ENCODE data around the gene PRKN.

Gene PRKN

DNA sequence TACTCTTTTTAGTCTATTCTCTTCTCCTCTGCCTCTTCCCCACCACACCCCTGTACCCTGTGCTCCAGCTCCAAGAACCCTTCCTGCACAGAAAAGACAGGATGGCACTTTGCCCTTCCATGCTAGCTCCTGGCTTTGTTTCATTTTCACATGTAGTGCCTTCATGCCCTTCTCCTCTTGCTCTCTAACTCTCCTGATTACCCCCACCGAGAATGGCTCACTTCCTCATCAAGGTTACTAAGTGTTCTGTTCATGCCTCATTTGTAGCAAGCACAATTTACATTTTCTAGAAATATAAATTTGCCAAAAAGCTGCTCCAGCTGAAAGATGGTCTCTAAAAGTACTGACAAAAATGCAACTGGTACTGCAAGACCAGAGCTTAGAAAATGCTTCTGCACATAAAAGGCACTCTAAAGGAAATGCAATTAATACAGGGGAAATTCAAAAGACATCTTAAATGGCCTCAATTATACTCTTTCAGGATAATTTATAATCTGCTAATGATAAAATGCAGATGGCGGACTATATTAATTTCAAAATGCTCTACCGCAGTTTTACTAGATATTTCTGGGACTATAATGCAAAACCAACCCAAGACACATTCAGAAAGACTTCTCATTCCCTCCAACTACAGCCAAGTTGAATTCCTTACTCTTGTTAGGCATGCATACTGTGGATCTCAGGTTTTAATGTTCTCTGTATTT is 570.2 kb downstream of the PRKN start:
- no peak for DNase-seq

DNA sequence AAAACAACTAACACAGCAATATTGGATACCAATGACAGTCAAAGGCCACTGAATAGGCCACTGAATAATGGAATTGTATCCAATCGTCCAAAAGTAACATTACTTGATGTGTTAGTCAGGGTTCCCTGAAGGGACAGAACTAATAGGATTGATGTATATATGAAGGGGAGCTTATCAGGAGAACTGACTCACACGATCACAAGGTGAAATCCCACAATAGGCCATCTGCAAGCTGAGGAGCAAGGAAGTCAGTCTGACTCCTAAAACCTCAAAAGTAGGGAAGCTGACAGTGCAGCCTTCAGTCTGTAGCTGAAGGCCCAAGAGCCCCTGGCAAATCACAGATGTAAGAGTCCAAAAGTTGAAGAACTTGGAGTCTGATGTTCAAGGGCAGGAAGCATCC is 571.4 kb downstream of the PRKN start:
- DNase-seq = no peak

DNA sequence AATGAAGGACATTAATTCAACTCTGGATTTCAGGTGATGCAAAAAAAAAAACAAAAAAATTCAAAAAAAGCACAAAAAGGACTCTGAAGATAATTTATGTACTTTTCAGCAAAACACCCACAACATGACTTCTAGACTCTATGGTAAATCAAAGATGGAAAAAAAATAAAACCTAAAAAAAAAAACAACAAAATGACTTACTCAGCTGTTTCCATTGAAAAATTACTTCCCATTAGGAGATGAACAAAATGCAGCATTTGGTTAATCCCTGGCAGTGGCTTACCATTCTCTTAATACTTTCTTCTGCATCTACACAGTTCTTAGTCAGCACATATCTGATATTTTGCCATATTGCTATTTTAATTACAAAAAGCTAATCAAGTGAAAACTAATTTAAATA is 572.6 kb downstream of the PRKN start:
- DNase-seq = no peak

DNA sequence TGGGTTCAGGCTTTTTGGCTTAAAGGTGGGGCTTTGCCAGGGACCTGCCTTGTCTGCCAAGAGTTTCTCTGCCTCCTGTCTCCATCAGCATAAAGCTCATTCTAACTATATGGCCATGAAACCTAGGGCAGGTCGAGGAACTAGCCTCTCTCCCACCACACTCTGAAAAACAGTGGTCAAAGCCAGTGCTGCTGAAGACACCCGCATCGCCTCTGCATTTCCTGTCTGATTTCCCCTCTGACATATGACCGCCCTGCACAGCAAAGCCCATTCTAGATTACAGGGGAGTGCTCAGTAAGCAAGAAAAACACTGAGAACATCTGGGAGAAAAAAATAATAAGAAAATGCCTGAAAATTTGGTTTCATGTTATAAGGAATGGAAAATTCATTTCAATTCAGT is 573.6 kb downstream of the PRKN start:
- no peak for DNase-seq

DNA sequence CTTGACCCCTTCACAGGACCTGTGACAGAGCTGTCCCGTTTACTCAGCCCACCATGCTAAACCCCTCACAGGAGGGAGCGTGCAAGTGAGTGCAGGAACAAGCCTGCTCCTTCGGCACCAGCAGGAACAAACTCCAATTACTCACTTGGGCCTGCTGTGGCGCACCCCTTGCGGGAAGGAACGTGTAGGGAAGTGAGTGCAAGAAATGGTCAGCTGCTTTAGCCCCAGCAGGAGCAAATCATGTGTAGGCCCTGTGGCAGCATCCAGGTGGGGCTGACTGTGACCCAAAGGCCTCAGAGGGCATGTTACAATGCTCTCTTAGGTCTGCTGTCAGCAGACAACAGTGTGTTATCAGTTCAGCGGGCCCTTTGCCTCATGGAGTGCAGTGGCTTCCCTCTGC is 574.4 kb downstream of the PRKN start:
- DNase-seq = no peak

DNA sequence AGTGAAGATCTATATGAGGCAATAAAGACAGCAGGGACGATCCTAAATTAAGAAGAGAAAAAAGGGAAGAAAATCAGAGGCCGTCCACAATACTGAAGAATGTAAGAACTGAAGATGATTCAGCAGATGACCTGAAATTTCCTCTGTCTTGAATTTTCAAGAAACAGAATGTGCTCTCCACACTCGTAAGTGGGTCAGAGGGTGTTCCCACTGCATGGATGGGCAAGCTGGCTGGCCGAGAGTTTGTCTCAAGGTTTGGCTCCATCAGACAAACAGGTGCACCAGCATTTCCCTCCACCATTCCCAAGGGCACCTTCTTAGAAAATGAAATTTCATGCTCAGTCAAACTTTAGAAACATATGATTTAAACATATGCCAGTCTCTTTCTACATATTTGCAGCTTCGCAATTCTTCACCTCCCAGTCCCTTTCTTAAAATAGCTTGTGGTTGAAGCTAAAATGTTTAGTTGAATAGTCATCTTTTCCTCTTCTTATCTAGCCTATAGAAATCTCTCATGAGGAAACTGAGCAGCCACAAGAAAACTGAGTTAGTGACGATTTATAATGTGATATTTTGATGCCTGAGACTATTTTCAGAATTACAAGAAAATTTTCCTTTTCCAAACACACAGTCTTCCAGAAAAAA is 576.4 kb downstream of the PRKN start:
- no peak for DNase-seq

DNA sequence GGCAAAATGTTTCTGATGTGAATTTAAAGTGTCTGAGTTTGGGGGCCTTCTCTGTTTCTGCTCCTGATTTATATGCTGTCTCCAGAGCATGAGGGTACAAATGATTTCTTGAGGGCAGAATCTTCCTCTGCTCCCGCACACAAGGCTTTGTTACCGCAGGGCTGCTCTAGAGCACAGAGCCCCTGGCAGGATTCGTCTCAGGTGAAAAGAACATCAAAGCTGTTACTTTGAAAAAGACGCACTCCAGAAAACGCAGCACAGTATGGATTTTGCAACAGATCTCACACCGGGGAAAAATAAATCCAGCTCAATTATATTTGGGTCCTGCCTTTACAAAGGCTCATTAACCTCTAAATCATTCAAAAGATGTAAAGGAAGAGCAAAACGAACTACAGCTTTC is 577.3 kb downstream of the PRKN start:
- DNase-seq = no peak

DNA sequence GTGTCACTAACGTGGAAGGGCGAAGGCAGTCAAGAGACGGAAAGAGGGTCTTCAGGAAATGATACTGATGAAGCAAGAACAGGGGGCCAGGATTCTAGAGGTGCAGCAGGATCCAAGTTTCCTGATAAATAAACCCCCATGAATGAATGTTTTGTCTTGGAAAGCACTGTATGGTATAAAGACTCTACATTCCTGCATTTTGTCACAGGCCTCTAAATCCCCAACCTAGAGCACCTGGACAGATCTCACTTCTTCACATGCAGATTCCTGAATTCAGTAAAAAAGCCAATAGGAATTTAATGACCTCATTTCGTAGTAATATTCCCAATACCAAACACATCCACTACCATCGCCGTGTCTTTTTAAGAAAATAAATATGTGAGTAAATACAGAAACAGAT is 577.8 kb downstream of the PRKN start:
- no peak for DNase-seq

DNA sequence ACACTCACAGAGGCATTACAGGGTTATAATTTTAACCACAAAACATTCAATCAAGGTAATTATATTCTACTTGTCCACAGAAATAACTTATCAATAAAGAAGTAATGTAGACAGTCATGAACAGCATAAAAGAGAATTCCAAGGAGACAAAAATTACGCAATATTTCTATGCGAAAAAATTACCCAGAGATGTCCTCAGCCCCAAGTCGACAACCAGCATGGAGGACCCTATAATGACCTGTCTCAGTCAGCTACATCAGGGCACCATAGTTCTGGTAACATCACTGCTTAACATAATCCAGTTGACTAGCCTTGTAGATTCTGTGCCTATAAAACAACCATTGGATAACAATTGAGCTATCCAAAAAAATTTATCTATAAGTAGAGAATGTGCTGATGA is 579.8 kb downstream of the PRKN start:
- DNase-seq = no peak

DNA sequence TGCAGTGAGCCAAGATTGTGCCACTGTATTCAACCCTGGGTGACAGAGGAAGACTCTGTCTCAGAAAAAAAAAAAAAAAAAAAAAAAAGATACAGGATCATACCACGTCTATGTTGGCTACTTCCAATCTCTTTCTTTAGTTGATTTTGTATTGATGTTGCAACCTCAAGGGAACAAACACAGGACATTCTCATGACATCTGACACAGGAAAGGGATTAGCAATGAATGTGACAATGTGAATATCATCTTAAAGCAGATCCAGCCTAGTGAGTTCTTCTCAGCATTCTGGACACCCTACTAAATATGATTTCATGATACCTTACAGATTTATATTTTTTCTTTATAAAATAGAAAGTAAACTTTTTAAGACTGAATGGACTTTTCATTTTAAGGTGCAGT is 580.3 kb downstream of the PRKN start:
- no peak for DNase-seq

DNA sequence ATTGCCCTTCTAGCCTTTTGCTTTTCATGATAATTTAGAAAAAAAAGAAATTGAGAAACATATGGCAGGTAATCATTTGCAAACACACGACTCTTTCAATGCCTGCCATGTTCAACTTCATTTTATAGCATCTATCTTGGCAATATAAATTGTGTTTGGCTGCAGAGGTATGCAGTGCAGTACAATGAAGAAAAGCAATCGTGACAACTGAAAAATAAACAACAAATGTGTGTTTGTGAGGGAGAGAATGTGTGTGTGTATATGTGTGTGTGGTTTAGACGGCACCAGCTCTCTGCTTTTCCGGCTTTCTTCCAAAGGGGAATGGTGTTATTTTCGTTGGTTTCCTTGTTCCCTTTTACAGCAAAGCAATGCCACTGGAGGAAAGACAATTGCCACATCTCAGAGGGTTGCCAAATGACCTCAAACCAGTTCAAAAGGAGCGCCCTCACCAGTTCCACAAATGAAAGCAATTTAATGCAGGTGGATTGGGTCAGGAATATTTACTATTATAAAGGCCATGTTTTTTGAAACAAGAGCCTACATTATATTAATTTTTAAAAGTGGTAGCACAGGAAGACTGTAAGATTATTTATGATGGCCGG is 587.2 kb downstream of the PRKN start:
- no peak for DNase-seq

DNA sequence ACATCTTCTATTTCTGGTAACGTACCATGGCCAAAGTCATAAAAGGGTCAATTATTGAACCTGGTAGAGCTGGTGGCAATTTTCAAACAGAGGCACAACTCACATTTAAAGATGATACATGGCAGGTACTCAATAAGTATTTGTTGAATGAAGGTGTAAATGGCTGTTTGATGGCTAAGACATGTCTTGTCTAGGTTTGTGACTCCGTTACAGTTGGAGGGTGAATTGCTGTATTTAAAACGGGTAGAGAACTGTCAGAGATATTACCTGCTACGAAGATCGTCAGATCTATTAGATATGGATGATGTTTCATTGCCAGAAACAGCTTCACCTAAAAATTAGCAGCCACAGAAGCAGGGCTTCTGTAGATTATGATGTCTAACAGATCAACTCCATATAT is 601.9 kb downstream of the PRKN start:
- DNase-seq = no peak

DNA sequence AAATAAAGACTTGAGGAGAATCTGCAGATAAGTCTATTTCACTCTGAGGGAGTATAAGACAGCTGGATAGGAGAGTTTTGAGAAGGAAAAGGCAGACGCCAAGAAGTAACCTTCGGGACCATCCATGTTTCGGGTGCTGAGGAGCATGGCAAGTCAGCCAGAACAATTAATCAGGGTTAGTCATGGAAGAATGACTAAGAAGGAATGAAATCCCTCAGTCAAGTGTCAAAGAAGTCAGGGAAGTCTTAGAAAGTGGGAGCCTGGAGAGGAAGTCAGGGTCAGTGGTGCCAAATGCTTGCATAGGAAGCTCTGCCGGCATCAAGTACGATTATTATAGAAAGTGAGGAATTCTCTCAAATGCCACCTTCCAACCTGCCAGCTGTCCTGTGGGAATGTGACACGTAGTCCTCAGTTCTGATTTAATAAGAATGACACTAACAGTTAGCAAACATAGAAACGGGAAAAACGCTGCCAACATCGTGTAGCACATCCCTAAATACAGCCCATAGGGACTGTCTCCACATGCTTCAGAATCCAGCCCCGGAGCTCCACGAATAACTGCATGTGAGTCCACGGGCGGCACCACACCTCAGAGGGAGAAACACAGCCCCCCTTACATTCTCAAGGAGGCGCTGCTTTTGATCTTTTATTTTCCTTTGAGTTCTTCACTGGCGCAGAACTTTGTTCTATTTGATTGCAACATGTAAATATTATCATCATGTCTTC is 602.7 kb downstream of the PRKN start:
- DNase-seq = no peak

DNA sequence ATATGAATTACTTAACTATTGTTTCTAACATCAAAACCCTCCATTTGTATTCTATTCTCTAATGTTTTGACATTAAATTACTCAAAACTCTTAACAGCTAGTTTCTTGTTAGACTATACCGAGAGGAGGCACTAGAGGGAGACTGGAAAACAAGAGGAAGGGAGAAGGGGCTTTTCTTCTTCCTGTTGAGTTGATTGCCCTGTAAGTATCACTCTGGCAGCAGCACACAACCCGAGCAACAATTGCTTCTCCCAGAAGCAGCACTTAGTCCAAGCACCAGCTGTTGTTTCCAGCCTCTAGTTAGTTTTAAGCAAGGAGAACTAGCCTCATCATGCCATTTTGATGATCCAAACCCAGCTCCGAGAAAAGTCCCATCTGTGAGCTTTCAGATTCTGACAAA is 603.8 kb downstream of the PRKN start:
- DNase-seq = no peak

DNA sequence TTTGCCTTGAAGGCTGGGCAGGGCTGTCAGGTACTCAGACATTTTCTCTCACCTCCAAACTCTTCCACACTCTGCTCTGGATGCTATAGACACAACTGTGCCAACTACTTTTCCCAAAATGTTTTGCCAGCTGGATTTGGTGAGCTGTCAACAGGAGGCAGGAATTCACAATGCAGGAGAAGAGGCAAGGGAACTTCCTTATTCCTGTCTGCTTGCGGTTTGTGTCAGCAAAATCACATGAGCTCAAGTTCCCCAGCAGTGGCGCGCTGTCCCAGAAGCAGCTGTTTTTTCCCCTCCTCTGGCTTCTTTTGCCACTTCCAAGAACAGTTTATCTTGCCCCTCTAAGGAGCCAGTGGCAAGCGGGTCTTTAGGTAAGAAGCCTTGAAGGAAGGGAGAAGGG is 608.2 kb downstream of the PRKN start:
- no peak for DNase-seq

DNA sequence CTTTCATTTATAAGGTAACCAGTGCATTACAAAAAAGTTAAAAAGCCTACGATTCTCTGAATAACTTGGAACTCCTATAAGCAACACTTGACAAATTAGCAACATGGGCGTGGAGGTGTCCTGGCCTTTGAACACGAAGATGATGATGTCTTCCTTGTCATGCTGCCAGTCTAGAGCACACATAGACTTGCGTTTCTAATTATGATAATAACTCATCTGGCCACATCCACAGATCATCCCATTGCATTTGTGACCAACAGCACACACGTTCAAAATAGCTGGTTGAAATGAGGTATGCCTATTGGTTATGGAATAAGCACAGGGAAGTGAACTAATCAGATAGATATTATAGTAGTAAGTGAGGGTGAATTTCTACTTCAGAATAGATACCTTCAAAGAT is 608.9 kb downstream of the PRKN start:
- DNase-seq = no peak

DNA sequence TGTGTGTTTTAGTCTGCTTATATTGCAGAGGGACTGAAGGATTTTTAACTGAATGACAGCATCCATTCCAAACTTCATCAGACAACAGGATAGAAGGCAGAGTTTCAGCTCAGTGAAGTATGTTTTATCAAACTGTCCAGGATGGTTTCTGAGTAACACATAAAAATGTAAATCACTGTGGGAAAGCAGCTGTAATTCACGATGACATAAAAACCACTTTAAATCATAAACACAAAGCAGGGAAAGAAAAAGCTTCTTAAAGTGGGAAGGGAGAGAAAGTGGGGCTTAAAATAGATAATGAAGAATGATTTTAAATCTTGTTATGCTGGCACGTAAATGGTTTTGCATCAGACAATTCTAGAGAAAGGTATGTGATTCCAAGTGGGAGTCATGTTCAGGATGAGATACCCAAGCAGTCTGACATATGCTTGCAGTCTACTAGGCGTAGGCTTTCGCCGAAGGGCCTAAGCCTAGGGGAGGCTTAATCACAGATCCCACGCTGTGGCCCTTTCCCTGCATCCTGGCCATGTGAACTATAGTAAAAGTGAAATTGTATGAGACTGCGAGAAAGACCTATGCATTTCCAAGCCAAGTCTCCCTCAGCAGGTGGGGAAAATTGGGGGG is 610.6 kb downstream of the PRKN start:
- no peak for DNase-seq

DNA sequence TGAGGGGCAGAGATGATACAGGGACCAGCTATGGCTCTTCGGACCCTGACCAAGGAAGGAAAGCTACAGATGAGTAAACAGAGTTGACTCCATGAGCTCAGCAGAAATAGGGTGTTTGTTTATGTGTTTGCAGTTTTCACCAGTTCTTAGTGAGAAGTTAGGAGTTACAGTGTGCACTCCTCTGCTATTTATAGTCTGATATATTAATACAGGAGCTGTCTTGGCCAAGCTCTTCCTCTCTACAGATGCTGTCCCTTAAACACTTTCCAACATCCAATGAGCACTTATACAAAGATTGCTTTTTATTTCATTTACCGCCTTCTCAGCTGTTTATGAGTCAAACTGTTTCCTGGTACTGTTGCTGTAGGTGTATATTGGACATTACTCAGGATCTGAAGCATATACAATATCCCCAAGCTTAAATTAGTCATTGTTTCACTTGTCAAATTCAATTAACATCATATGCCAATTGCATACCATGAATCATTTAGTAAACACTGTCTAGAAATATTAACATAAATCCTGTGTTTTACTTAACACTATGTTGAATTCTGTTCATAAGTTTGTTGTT is 618.0 kb downstream of the PRKN start:
- DNase-seq = no peak

DNA sequence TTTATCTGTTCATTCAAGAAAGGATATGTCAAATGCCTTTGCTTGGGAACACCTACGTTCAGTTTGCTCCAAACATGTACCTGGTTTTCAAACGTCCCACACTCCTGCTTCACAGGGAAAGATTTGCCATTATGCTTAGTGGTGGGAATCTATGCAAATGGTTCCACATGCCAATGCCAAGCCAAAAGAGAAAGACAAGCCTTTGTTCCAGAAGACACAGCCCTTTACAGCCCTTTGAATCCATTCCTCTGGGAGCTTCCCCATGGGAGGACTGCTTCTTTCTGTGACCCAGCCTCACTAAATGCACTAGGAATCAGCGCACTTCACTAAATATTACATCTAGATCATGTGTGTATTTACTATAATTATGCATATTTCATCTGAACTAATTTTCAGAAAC is 619.5 kb downstream of the PRKN start:
- DNase-seq = no peak

DNA sequence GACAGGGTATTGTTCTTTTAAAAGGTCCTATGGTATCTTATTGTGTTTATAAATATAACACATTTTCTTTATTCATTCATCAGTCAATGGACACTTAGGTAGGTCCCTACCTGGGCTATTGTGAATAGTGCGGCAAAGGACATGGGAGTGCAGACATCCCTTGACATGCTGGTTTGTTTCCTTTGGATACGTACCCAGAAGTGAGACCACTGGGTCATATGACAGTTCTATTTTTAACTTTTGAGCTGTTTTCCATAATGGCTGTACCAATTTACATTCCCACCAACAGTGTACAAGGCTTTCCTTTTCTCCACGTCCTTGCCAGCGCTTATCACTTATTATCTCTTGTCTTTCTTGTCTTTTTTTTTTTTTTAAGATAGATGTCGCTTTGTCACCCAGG is 627.5 kb downstream of the PRKN start:
- no peak for DNase-seq

DNA sequence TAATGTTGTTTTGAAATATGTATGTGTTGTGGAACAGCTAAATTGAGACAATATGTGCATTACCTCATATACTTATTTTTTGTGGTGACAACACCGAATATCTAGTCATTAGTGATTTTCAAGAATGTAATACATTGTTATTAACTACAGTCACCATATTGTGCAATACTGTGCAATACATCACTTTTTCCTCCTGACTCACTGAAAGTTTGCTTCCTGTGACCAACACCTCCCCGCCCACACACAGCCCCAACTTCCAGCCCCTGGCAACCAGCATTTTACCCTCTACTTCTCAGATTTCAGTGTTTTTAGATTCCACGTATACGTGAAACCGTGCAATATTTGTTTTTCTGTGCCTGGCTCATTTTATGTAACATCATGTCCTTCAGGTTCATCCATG is 627.9 kb downstream of the PRKN start:
- no peak for DNase-seq

DNA sequence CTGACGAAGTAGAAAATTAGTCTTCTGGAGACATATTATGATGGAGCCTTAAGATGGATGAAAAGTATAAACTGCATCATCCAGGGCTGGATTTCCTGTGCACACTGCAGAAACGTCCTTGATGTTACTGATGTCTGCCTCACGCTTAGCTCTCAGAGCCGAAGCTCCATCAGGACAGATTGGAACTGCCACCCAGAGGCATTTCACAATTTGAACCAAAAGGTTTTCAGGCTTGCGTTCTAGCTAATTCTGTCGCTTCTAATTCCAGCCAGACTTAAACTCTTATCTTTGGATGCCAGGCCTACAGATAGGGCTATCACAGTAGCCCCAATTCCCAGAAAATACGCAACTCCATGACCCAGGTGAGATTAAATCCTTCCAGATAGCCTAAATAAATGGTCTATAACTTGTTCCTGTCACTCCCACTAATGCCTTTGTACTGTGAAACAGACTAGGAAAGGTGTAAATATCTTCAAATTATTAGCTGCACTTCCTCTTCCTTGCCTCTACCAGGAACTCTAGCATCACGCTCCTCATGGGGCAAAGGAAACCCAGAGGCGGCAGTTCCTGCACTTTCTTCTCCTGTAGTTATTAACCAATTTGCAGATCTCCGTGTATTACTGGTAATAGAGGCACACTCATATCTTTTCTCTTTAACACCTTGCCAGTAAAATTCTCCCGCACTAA is 634.6 kb downstream of the PRKN start:
- DNase-seq = no peak

DNA sequence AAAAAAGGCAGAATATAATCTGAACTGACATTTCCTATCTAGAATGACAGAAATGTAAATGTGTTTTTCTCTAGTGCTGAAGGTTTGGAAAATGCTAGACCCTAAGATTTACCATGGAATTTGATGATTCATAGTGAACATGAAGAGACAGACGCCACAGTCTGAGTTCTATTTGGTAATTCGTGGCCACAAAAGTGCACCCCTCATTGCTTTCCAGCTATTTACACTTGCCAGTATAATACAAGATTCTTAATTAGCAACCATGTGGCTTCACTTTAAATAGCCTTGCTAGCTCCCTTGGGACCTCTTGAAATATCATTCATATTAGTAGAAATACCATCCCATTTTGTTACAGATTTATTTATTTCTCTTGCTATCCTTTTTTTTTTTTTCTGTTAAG is 636.8 kb downstream of the PRKN start:
- no peak for DNase-seq

Measured in NCI-H1694 (cell line).